GM18868 (cell line): ENCODE measurements around the gene CMA1.
A peak's percentile ranks its signal among the peaks of the same experiment; 100 is the strongest.
"Not testable (repeated sequence)": the region's sequence is repeated elsewhere in the genome, so short reads cannot be mapped to it uniquely, and the experiment has no call there.

ENCODE experiments used
- ATAC-seq: cut with Tn5 transposase; IDR thresholded peaks from one replicate; pipeline ENCODE4 v1.9.1; 2021; ENCODE audit warnings: mild to moderate bottlenecking, moderate library complexity; ENCODE audit not compliant: unreplicated experiment

The CMA1 gene

DNA sequence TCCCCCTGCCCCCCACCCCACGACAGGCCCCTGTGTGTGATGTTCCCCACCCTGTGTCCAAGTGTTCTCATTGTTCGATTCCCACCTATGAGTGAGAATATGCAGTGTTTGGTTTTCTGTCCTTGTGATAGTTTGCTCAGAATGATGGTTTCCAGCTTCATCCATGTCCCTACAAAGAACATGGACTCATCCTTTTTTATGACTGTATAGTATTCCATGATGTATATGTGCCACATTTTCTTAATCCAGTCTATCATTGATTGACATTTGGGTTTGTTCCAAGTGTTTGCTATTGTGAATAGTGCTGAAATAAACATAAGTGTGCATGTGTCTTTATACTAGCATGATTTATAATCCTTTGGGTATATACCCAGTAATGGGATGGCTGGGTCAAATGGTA is 37.6 kb downstream of the CMA1 start:
- not testable (repeated sequence) for ATAC-seq

DNA sequence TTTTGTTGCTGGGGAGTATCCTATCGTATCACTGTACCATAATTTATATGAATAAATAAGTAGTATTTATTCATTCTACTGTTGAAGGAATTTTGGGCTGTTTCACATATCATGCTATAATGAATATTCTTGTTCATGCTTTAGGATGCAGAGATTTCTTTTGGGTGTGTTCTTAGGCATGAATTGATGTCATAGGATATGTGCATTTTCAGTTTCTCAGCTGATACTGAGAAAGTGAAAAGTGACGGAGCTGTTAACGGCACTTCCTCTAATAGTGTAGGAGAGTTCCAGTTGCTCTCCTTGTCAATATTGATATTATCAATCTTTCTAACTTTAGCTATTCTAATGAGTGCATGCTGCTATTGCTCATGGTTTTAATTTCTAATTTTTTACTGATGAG is 42.3 kb downstream of the CMA1 start:
- ATAC-seq: no peak

- ATAC-seq: no peak
Observed at GRCh38 chr14:24465368-24465767, 42.7 kb downstream of the CMA1 start.

DNA sequence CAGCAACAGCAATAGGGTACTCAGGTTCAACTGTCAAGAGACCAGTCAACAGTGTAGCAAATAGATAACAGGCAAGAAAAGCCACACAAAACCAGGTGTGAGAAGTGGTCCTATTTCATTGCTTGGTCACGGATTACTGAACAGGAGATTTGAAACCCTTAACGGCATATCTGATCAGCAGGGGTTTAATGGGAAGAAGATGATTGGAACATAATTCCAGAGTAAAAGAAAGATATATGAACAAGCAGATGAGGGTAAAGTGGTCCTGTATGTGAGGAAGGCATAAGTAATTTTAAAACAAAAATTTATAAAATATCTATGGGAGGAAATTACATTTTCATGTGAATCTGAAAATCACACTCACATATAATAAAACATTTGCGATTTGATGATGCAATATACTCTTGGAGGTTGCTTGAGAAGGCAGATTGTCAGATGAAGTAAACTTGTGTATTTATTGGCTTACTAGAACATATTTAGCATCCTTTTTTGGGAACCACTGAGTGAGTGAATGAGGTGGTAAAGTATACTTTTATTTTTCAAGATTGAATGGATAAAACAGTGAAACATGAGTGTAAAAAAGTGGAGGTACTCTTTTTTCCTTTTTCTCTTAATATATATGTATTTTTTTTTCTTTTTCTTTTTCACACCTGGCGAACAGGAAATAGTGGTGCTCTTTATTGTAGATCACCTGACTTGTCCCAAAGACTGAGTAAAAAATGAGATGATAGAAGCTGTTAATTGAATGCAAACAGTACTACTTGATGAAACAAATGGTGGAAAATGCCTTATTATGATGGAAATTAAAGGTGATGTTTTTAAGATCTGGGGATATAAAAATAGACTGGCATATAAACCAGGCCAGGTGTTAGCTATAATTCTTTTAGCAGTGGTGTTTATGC is 43.9 kb downstream of the CMA1 start:
- ATAC-seq: no peak

- peak; percentile 78 for ATAC-seq
Observed at GRCh38 chr14:24463017-24463883, 44.8 kb downstream of the CMA1 start.

DNA sequence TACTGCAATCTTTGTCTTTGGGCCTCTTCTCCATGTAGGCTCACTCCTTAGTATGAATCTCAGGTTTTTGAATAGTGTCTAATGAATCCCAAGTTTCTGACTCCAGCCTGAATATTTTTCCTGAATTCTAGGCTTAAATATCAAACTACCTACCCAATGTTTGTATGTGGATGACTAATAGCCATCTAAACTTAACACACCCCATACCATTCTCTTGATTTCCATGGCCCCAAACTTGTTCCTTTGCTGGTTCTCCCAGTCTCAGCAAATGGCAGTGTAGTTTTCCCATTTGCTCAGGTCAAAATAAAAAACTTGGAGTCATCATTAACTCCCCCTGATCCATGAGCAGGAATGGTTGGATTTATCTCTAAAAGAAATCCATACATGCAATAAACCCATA is 46.7 kb downstream of the CMA1 start:
- no peak for ATAC-seq

- no peak for ATAC-seq
Observed at GRCh38 chr14:24459331-24459730, 48.7 kb downstream of the CMA1 start.

- ATAC-seq: no peak
Observed at GRCh38 chr14:24458736-24459135, 49.3 kb downstream of the CMA1 start.

GRCh38 chr14:24456980-24457379 is 51.1 kb downstream of the CMA1 start:
- no peak for ATAC-seq
